Stimulated activated CD4-positive, alpha-beta T cell treated with anti-CD3 and anti-CD28 coated beads, Interleukin-4, amount 100 ng/mL, for 4 hours (primary cell): Measurements from ENCODE around the gene MON1A.

Experiments
- DNase-seq, 2 experiments: peaks; one replicate each; pipeline ENCODE4 v3.0.0-alpha.2; 2020

The MON1A gene

GRCh38 chr3:49882166-49882565, 47.4 kb downstream of the MON1A start:
- DNase-seq, result no peak

- no peak for DNase-seq
Observed at GRCh38 chr3:49880581-49881315, 48.9 kb downstream of the MON1A start.

- DNase-seq, result no peak
Observed at GRCh38 chr3:49879721-49880120, 49.9 kb downstream of the MON1A start.

GRCh38 chr3:49878686-49879085, 50.9 kb downstream of the MON1A start:
- no peak for DNase-seq

- DNase-seq, result no peak
Observed at GRCh38 chr3:49877716-49878115, 51.9 kb downstream of the MON1A start.

GRCh38 chr3:49876567-49876966, 53.0 kb downstream of the MON1A start:
- no peak for DNase-seq

- DNase-seq, result no peak
Observed at GRCh38 chr3:49873623-49874022, 56.0 kb downstream of the MON1A start.

- DNase-seq, result peak in 1 of 2 experiments; percentile 18
Observed at GRCh38 chr3:49872801-49873281, 56.8 kb downstream of the MON1A start.

- no peak for DNase-seq
Observed at GRCh38 chr3:49871531-49872153, 58.0 kb downstream of the MON1A start.

GRCh38 chr3:49869525-49870126, 60.0 kb downstream of the MON1A start, which contains the start of gene CAMKV:
CAMKV (minus strand) TSS chr3:49869906; CDS start chr3:49862388, 7,518 bp downstream.
- DNase-seq, result peak in 1 of 2 experiments; percentile 19

- no peak for DNase-seq
Observed at GRCh38 chr3:49868862-49869466, 60.6 kb downstream of the MON1A start.

GRCh38 chr3:49867871-49868321, 61.7 kb downstream of the MON1A start:
- DNase-seq, result no peak

- DNase-seq, result no peak
Observed at GRCh38 chr3:49867400-49867799, 62.2 kb downstream of the MON1A start.

GRCh38 chr3:49865198-49865784, 64.3 kb downstream of the MON1A start:
- no peak for DNase-seq

GRCh38 chr3:49864505-49864904, 65.1 kb downstream of the MON1A start:
- DNase-seq, result no peak

- DNase-seq, result no peak
Observed at GRCh38 chr3:49859576-49860305, 69.9 kb downstream of the MON1A start.
